K562 (cell line): Measurements from ENCODE around the gene PUS7L. TPM values are rescaled to one million over a fixed set of nuclear protein-coding genes. Genes with fewer than 3 reads are reported as not detected.

ENCODE experiments used
- CCAR2 ChIP-seq: fragments of 200-400 bp; formaldehyde crosslinking; IDR thresholded peaks from 2 replicates; pipeline ENCODE4 v1.6.1; 2017; ENCODE audit warnings: mild to moderate bottlenecking, low read depth, low read length
- CXXC5 ChIP-seq: fragments of 250-450 bp; sonication (Bioruptor Pico); IDR thresholded peaks from 2 replicates; pipeline ENCODE4 v1.8.0; 2022; ENCODE audit warnings: inconsistent platforms, mild to moderate bottlenecking, moderate library complexity
- ELF1 ChIP-seq: fragments of 200-800 bp; sonication (Bioruptor generic); IDR thresholded peaks from 2 replicates; pipeline ENCODE4 v1.6.1; 2016; ENCODE audit warnings: missing genetic modification characterization, missing compliant biosample characterization
- ELF2 ChIP-seq: fragments of 250-450 bp; sonication (Bioruptor Pico); IDR thresholded peaks from 2 replicates; pipeline ENCODE4 v1.5.0; 2021; ENCODE audit warnings: mild to moderate bottlenecking
- FOXJ2 ChIP-seq: fragments of 200-800 bp; sonication (Bioruptor generic); IDR thresholded peaks from 2 replicates; pipeline ENCODE4 v1.6.1; 2016; ENCODE audit warnings: missing genetic modification characterization, missing compliant biosample characterization
- GABPA ChIP-seq: fragments of 200-800 bp; sonication (Bioruptor generic); conservative IDR thresholded peaks from 2 replicates; pipeline ENCODE4 v1.6.1; 2016; ENCODE audit warnings: low read depth, missing genetic modification characterization, missing compliant biosample characterization
- HNRNPLL ChIP-seq: fragments of 200-400 bp; formaldehyde crosslinking; IDR thresholded peaks from 2 replicates; pipeline ENCODE4 v1.6.1; 2017; ENCODE audit warnings: low read length, low read depth, mild to moderate bottlenecking; ENCODE audit not compliant: poor library complexity, severe bottlenecking
- KAT7 ChIP-seq: sonication (generic); formaldehyde crosslinking; IDR thresholded peaks from 2 replicates; pipeline ENCODE4 v1.8.0; 2022; ENCODE audit warnings: missing genetic modification reagents, mild to moderate bottlenecking, borderline replicate concordance
- NFATC3 ChIP-seq: fragments of 450-650 bp; IDR thresholded peaks from 2 replicates; pipeline ENCODE4 v1.6.1; 2017; ENCODE audit warnings: mild to moderate bottlenecking
- NR4A1 ChIP-seq, 2 experiments: fragments of 250-450 bp in 1 of 2; fragments of 450-650 bp in 1 of 2; sonication (Bioruptor Pico) in 1 of 2; IDR thresholded peaks; 2 replicates each; pipeline versions ENCODE4 v1.4.0 to v1.6.1; 2016 to 2020; ENCODE audit warnings: mild to moderate bottlenecking in 2 of 2, missing compliant biosample characterization in 1 of 2, missing genetic modification characterization in 1 of 2, moderate library complexity in 1 of 2
- PHF20 ChIP-seq: fragments of 450-650 bp; IDR thresholded peaks from 2 replicates; pipeline ENCODE4 v1.6.1; 2018; ENCODE audit not compliant: partially characterized antibody
- POLR2A ChIP-seq: fragments of 450-650 bp; conservative IDR thresholded peaks from 2 replicates; pipeline ENCODE4 v1.6.1; 2016
- RBBP5 ChIP-seq: fragments of 200-600 bp; sonication (generic); IDR thresholded peaks from 2 replicates; pipeline ENCODE4 v1.6.1; 2012; ENCODE audit warnings: borderline replicate concordance, mild to moderate bottlenecking, low read length, control low read depth, inconsistent platforms; ENCODE audit not compliant: insufficient read depth, poor library complexity, severe bottlenecking
- ZBTB33 ChIP-seq: sonication (generic); formaldehyde crosslinking; IDR thresholded peaks from 2 replicates; pipeline ENCODE4 v1.8.1; 2023; ENCODE audit warnings: mild to moderate bottlenecking, missing genetic modification reagents
- ZBTB7A ChIP-seq: IDR thresholded peaks from 2 replicates; pipeline ENCODE4 v1.6.1; 2011; ENCODE audit warnings: low read depth, mild to moderate bottlenecking, low read length, moderate library complexity, borderline replicate concordance; ENCODE audit not compliant: control insufficient read depth
- ZC3H8 ChIP-seq: fragments of 450-650 bp; IDR thresholded peaks from 2 replicates; pipeline ENCODE4 v1.6.1; 2017
- ZMIZ1 ChIP-seq, 2 experiments: fragments of 150-350 bp in 1 of 2; IDR thresholded peaks; 2 replicates each; pipeline ENCODE4 v1.6.1; 2012 to 2016; ENCODE audit warnings: low read depth in 2 of 2, low read length in 2 of 2, mild to moderate bottlenecking in 1 of 2, moderate library complexity in 1 of 2
- polyA plus RNA-seq, 8 experiments: library from polyadenylated mRNA; depleted of rRNA in 4 of 8; stranded (reverse) in 5 of 8; unstranded in 3 of 8; fragments of >200 nt; fragmentation: Nextera tagmentation in 2 of 8; fragmentation: Illumina TruSeq in 1 of 8; extraction: Ambion mirVana in 2 of 8; extraction: Trizol in 1 of 8; gene quantifications; 2 replicates each; pipeline versions ENCODE4 v1.2.1 to v1.2.3, GENCODE V29; 2011 to 2014; ENCODE audit warnings: inconsistent platforms in 1 of 8, missing spikeins in 1 of 8
- total RNA-seq, 7 experiments: library from RNA; depleted of rRNA in 6 of 7; stranded (reverse); fragments of >200 nt in 6 of 7; fragmentation: Illumina TruSeq in 2 of 7; extraction: Trizol in 2 of 7; gene quantifications; 2 replicates each; pipeline versions ENCODE4 v1.2.1 to v1.2.3, GENCODE V29; 2011 to 2021; ENCODE audit warnings: low replicate concordance in 1 of 7
- TF ChIP-seq, protein P1 (sequence below), 2 experiments: fragments of 250-450 bp in 1 of 2; fragments of 450-650 bp in 1 of 2; sonication (Bioruptor Pico) in 1 of 2; IDR thresholded peaks; 2 replicates each; pipeline versions ENCODE4 v1.6.1 to v1.8.0; 2016 to 2021; ENCODE audit warnings: mild to moderate bottlenecking in 2 of 2, moderate library complexity in 2 of 2, missing compliant biosample characterization in 1 of 2, missing genetic modification characterization in 1 of 2

PUS7L gene
- total and polyA plus RNA-seq, 9 of the 15 experiments (the other 6 are each of a cell fraction or from before 2014, with no cell fraction given), result 10.8 to 53.3 (median 25.2) TPM

- TF ChIP-seq ZMIZ1 (IDR thresholded peaks at IDR 0.05; ENCODE audit: low read depth in 2 of 2, low read length in 2 of 2), result 0 out of 4 replicates have a peak, but pooled peaks of 1 of the 2 experiments have one; percentile 15
- 0 out of 2 replicates have a peak, but pooled peaks have one; percentile 21 for TF ChIP-seq ZBTB33 (CRISPR knock-in tag)
- TF ChIP-seq NR4A1 (CRISPR knock-in tag; IDR thresholded peaks at IDR 0.05), result no peak
- TF ChIP-seq NR4A1 (tag; IDR thresholded peaks at IDR 0.05), result 0 out of 2 replicates have a peak, but pooled peaks have one; percentile 61
- no peak for TF ChIP-seq KAT7 (CRISPR knock-in tag)
- TF ChIP-seq HNRNPLL, result peak; percentile 51
- TF ChIP-seq CXXC5 (CRISPR knock-in tag), result peak; percentile 90
- TF ChIP-seq, protein P1, sequence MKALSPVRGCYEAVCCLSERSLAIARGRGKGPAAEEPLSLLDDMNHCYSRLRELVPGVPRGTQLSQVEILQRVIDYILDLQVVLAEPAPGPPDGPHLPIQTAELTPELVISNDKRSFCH (CRISPR knock-in tag; IDR thresholded peaks at IDR 0.05), result no peak
- TF ChIP-seq, protein P1 (tag; IDR thresholded peaks at IDR 0.05), result 0 out of 2 replicates have a peak, but pooled peaks have one; percentile 31
- peak; percentile 92 for TF ChIP-seq PHF20
- TF ChIP-seq ZC3H8, result no peak
- TF ChIP-seq FOXJ2 (tag), result no peak
- TF ChIP-seq NFATC3, result no peak
- no peak; the same call in 1 of the 2 replicates for TF ChIP-seq ZBTB7A
- TF ChIP-seq CCAR2, result no peak
- TF ChIP-seq ELF2, result peak; percentile 83; the same call in 1 of the 2 replicates
- TF ChIP-seq POLR2A, result peak; percentile 93
- TF ChIP-seq GABPA (tag), result peak; percentile 89
- peak; percentile 96 for TF ChIP-seq RBBP5
- peak; percentile 94 for TF ChIP-seq ELF1 (tag)
Measured at GRCh38 chr12:43805860-43806736, 47.5 kb upstream of the PUS7L start, which contains the start of gene TWF1 (continued).
